Hair follicular keratinocyte (primary cell): Measurements from ENCODE around the gene PAIP1. TPM values are rescaled to one million over a fixed set of nuclear protein-coding genes. Genes with fewer than 3 reads are reported as not detected.

Experiments used
- total RNA-seq: library from RNA; depleted of rRNA; stranded (reverse); fragments of >200 nt; gene quantifications from 2 replicates; pipeline ENCODE4 v1.2.3, GENCODE V29; 2015

The PAIP1 gene, protein sequence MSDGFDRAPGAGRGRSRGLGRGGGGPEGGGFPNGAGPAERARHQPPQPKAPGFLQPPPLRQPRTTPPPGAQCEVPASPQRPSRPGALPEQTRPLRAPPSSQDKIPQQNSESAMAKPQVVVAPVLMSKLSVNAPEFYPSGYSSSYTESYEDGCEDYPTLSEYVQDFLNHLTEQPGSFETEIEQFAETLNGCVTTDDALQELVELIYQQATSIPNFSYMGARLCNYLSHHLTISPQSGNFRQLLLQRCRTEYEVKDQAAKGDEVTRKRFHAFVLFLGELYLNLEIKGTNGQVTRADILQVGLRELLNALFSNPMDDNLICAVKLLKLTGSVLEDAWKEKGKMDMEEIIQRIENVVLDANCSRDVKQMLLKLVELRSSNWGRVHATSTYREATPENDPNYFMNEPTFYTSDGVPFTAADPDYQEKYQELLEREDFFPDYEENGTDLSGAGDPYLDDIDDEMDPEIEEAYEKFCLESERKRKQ
- 62.9 and 76.7 TPM in 2 replicates for total RNA-seq

DNA sequence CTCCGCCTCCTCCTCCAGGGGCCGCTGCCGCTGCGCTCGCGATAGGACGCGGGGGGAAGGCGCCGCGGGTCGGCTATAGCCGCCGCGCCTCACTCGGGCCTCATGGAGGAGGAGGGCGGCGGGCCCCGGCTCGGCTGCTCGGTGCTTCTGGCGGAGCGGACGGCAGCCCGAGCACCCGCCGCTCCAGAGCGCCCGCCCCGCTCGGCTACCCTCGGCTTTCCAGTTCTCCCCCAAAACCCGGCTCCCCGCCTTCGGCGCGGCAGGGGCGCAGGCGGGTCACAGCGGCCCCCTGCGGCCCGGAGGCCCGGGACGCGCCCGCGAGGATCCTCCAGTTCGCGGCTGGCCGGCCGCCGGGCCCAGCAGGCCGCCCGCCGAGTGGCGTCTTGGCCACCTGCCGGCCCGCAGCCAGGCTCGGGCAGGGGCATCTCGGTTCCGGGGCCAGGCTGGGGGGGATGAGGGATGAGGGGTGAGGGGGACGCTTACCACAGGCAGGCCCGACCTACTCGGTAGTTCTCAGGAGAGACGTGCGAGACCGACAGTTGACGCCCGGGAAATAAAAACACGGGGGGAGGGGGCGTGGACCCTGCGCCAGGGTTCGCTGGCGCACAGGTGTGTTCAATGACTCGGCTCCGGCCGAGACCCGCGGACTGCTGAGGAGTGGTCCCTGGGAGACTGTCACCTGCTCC is at the start of gene PAIP1:
Gene PAIP1 (minus strand): TSS at position 221 of the 686 bp plus-strand sequence. CDS start 231 bp downstream, outside the sequence.

DNA sequence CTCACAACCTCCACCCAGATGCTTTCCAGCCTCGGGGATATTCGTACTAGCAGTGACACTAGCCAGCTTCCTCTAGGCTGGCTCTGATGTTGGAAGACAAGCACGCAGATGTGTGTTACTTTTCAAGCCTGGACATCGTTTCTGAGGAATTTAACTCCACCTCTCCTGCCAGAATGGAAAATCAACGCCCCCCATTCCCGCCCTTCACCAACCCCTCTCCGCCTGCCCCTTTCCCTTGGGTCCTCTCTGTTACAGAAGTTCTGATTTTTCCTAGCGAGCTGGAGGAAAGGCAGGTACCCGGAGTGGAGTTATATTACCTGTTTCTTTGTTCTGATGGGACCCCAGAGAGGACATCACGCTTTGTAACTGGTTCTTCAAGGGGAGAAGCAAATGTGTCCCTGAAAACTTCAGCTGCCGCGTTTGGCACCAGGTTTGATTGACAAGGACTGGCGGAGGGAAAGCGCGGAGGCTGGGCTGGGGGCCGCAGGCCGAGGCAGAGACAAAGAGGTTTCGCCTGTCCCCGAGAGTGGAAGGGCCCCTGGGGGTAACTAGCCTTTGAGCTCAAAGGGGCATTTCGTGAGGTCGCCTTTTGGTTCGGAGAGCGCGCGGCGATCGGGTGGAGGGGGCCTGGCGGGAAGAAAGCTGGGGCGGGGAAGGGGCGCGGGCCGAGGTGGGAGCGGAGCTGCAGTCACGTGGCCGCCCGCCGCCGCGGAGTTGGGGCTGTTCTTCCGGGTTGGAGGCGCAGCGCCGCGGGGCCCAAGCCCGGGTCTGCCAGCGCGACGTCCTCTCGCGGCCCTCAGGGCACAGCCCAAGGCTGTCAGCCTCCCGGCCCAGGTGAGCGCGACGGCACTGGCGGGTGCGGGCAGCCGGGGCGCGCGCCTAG is 45.8 kb upstream of the PAIP1 start, which contains the start of gene NNT:
Gene NNT (plus strand): TSS at position 720 of the 883 bp plus-strand sequence. CDS start 6,016 bp downstream, outside the sequence.

DNA sequence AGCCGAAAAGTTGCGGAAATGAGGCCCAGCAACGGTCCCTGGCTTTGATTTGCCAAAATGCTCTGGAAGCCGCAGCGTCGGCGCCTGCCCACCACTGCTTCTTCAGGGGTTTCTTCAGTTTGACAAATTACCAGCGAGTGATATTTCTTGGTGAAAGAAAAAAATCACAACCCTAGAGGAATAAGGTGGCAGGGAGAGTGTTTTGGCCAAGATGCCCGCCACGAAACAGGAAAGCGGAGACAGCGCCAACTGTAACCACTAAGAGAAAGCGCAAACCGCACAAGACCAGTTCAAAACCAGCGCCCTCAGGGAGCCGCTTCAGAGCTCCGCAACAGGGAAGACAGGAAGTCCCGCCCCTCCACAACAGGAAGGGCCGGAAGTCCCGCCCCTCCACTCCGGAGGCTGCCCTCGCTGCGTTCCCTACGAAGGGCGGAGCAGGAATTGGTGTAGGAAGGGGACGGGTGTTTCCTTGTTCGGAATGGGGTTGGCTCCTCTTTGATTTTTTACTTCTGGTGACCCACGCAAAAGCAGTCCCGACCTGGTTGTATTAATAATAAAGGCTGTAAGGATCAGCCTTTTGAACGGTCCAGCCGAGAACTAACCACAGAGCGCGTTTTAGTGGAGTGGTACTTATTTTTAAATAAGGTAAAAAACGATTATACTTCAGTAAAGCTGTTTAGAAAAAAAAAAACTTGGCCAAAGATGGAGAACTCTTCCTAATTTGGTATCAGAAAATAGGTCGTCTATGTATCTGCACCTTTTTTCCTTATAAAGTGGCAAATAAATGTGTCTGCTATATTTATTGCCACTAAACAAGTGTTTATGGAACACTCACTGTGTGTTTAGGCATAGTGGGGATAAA is 41.8 kb downstream of the PAIP1 start, which contains the start of gene C5orf34:
Gene C5orf34 (minus strand): TSS at position 333 of the 862 bp plus-strand sequence. CDS start 5,809 bp downstream, outside the sequence.

DNA sequence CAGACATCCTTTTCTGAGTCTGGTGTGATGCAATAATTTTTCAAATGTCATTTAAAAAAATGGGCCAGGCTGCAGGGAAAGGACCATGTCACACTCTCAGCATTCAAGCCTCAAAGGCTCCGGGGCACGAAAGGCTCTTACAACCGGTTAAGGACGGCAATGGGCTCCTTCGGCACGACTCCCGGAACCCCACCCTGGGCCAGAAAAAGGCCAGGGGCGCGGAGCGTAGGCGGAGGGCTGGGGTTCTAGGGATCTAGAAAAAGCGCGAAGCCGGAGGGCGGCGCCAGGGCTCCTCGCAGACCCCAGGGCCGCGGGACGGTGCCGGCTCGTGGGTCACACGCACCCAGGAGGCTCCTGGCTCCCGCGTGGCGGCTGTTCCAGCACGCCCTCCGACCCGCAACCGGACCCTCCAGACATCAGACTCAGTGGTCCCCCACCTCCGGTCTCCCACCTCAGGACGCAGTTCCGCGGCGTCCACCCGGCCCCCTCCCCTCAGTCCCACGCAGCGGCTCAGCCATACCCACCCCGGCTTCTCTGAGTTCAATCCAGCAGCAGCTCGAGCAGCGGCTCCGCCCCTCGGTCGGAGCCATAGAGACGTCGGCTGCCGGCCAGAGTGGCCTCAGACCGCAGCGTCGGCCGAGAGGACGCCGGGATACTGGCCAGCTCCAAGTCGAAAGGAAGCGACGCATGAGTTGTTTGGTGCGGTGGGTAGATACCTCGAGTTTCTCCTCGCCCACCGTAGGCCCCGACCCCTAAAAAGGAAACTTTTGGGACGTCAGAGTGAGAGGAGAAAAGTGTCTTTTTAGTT is 73.4 kb downstream of the PAIP1 start, which contains the start of gene TMEM267:
Gene TMEM267 (minus strand): TSS at position 568 of the 808 bp plus-strand sequence. CDS start 29,896 bp downstream, outside the sequence.

Other genes with a start within 250 kb of the PAIP1 start
- 207 and 212 TPM in 2 replicates for gene HMGCS1, start 243.7 kb downstream of the PAIP1 start, total RNA-seq
- 1.3 and 1.7 TPM in 2 replicates for gene CCL28, start 144.7 kb downstream of the PAIP1 start, total RNA-seq
- 8.2 and 17.3 TPM in 2 replicates for gene TMEM267, start 73.2 kb downstream of the PAIP1 start, total RNA-seq
- 4.3 and 7.7 TPM in 2 replicates for gene C5orf34, start 41.9 kb downstream of the PAIP1 start, total RNA-seq
- 21.3 and 28.2 TPM in 2 replicates for gene NNT, start 46.1 kb upstream of the PAIP1 start, total RNA-seq